Lower leg skin (tissue), 4 donors: ENCODE data around the gene GRM3. TPM values are rescaled to one million over a fixed set of nuclear protein-coding genes. Genes with fewer than 3 reads are reported as not detected.

Experiments
- DNase-seq, 2 donors: peaks; one replicate each; pipeline ENCODE4 v3.0.0-alpha.2; 2019; ENCODE audit warnings: low spot score in 2 of 2
- H3K4me3 ChIP-seq: fragments of 200-600 bp; sonication (generic); 2 replicates; pipeline ENCODE4 v1.5.1; 2017; ENCODE audit warnings: mild to moderate bottlenecking, low read depth; ENCODE audit not compliant: poor library complexity, severe bottlenecking
- POLR2A ChIP-seq, 2 donors: fragments of 450-650 bp; IDR thresholded peaks; one replicate each; pipeline ENCODE4 v1.6.1; 2016 to 2017; ENCODE audit warnings: antibody characterized with exemption in 2 of 2, mild to moderate bottlenecking in 1 of 2, moderate library complexity in 1 of 2
- WGBS, 2 donors: methylation state at CpG; one replicate each; pipeline ENCODE4 v1.1.5; 2018; 5-methylcytosine and 5-hydroxymethylcytosine counted together
- intact Hi-C: fragments of 100-400 bp; cut with DNase I; formaldehyde crosslinking; loops from one replicate; pipeline ENCODE4 v1.15.0; 2023; ENCODE audit warnings: low total_unique reads
- total RNA-seq, 4 donors: library from RNA; depleted of rRNA; stranded (reverse); fragments of >200 nt; gene quantifications; one replicate each; pipeline ENCODE4 v1.1.0, GENCODE V29; 2016
- TF ChIP-seq, protein P1 (sequence below), 3 donors: fragments of 450-650 bp; IDR thresholded peaks; one replicate each; pipeline ENCODE4 v1.5.1; 2016; ENCODE audit warnings: antibody characterized with exemption in 3 of 3, mild to moderate bottlenecking in 3 of 3, moderate library complexity in 2 of 3

The GRM3 gene
- total RNA-seq, 4 donors from 2014 or later: not detected

- intact Hi-C loops: no loop called here
- TF ChIP-seq, protein P1, sequence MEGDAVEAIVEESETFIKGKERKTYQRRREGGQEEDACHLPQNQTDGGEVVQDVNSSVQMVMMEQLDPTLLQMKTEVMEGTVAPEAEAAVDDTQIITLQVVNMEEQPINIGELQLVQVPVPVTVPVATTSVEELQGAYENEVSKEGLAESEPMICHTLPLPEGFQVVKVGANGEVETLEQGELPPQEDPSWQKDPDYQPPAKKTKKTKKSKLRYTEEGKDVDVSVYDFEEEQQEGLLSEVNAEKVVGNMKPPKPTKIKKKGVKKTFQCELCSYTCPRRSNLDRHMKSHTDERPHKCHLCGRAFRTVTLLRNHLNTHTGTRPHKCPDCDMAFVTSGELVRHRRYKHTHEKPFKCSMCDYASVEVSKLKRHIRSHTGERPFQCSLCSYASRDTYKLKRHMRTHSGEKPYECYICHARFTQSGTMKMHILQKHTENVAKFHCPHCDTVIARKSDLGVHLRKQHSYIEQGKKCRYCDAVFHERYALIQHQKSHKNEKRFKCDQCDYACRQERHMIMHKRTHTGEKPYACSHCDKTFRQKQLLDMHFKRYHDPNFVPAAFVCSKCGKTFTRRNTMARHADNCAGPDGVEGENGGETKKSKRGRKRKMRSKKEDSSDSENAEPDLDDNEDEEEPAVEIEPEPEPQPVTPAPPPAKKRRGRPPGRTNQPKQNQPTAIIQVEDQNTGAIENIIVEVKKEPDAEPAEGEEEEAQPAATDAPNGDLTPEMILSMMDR (IDR thresholded peaks at IDR 0.05): no peak
- no peak for TF ChIP-seq POLR2A (IDR thresholded peaks at IDR 0.05)
- 25 to 32% methylated on average over 4 of the region's 4 CpGs for WGBS, 2 donors
- H3K4me3 ChIP-seq: no peak overlapping the region
- no peak for DNase-seq
These were observed 24.0 kb downstream of the GRM3 start for GRCh38 chr7:86667732-86668131.

DNA sequence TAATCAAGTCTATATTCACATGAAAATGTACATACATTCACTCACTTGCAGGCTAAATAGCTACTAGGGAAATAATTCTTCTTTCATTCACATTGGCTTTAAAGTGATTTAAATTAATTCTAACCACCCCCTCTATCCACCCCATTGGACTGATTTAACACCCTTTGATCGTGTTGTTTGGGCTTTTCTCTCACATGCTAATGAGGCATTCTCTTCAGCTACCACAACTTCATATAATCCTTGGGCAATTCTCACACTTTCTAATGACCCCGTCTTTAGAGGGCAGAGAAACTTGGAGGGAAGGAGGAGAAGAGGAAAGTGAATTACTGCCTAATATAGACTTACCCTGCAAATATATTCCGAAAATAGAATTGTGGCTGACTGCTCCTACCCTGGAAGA lies 24.6 kb downstream of the GRM3 start:
- H3K4me3 ChIP-seq: no peak overlapping the region
- no peak for DNase-seq
- WGBS, 2 donors: 26 to 44% methylated on average over 3 of the region's 3 CpGs
- no peak for TF ChIP-seq POLR2A (IDR thresholded peaks at IDR 0.05)
- TF ChIP-seq, protein P1 (IDR thresholded peaks at IDR 0.05): no peak
- intact Hi-C loops: no loop called here

- intact Hi-C loops: no loop called here
- TF ChIP-seq POLR2A (IDR thresholded peaks at IDR 0.05): no peak
- TF ChIP-seq, protein P1 (IDR thresholded peaks at IDR 0.05): no peak
- DNase-seq: no peak
- WGBS, 2 donors: 71% methylated on average over 1 of the region's 1 CpG
- no peak overlapping the region for H3K4me3 ChIP-seq
These were observed 44.1 kb downstream of the GRM3 start for GRCh38 chr7:86687831-86688230.

GRCh38 chr7:86689363-86689762 lies 45.7 kb downstream of the GRM3 start:
- no peak overlapping the region for H3K4me3 ChIP-seq
- no peak for DNase-seq
- intact Hi-C loops: no loop called here
- TF ChIP-seq, protein P1 (IDR thresholded peaks at IDR 0.05): no peak
- no peak for TF ChIP-seq POLR2A (IDR thresholded peaks at IDR 0.05)

- no peak overlapping the region for H3K4me3 ChIP-seq
- 66 to 76% methylated on average over 2 of the region's 2 CpGs for WGBS, 2 donors
- TF ChIP-seq, protein P1 (IDR thresholded peaks at IDR 0.05): no peak
- no peak for TF ChIP-seq POLR2A (IDR thresholded peaks at IDR 0.05)
- no peak for DNase-seq
- intact Hi-C loops: no loop called here
These were observed 49.0 kb downstream of the GRM3 start for GRCh38 chr7:86692755-86693154.

- 71 to 82% methylated on average over 1 of the region's 1 CpG for WGBS, 2 donors
- H3K4me3 ChIP-seq: no peak overlapping the region
- no peak for DNase-seq
- no peak for TF ChIP-seq POLR2A (IDR thresholded peaks at IDR 0.05)
- TF ChIP-seq, protein P1 (IDR thresholded peaks at IDR 0.05): no peak
- intact Hi-C loops: no loop called here
These were observed 62.7 kb downstream of the GRM3 start for GRCh38 chr7:86706406-86706805.
